Measurements from ENCODE around the gene CSK.

Gene CSK

GRCh38 chr15:74770211-74770903, 11.5 kb upstream of the CSK start:
- no peaks in the 10 kb centered on the region for H3K79me2 ChIP-seq (ENCODE audit: control insufficient read depth, insufficient read depth, low read length, poor library complexity)
- H3K18ac ChIP-seq (ENCODE audit: low read length) = no peak overlapping the region
- H2AFZ ChIP-seq (ENCODE audit: insufficient read depth, low read length, poor library complexity) = no peak overlapping the region
- no peak overlapping the region for H3K9ac ChIP-seq (ENCODE audit: low read length)
- H4K91ac ChIP-seq (ENCODE audit: low read depth, low read length) = no peak overlapping the region
- H2BK12ac ChIP-seq (ENCODE audit: low read length) = no peak overlapping the region
- H3K27me3 ChIP-seq (ENCODE audit: insufficient read depth, low read length) = no peaks in the 10 kb centered on the region
- H3K4me1 ChIP-seq (ENCODE audit: control insufficient read depth in 1 of 2, insufficient read depth in 2 of 2, low read length in 2 of 2) = no peaks in the 10 kb centered on the region
- H4K8ac ChIP-seq (ENCODE audit: low read depth, low read length) = no peak overlapping the region
- H3K79me1 ChIP-seq (ENCODE audit: low read length) = no peaks in the 10 kb centered on the region
- H3K14ac ChIP-seq (ENCODE audit: low read length) = no peak overlapping the region
- H3K9me3 ChIP-seq (ENCODE audit: insufficient read depth, low read depth, low read length) = no peaks in the 10 kb centered on the region
- no peak overlapping the region for H3K4ac ChIP-seq (ENCODE audit: low read depth, low read length)
- no peaks in the 10 kb centered on the region for H3K36me3 ChIP-seq (ENCODE audit: control insufficient read depth in 1 of 2, insufficient read depth in 2 of 2, low read length in 2 of 2)
- H3K27ac ChIP-seq (ENCODE audit: low read depth, low read length) = no peak overlapping the region
- H4K12ac ChIP-seq (ENCODE audit: low read depth, low read length) = no peak overlapping the region
- DNase-seq = no peak
- H3K4me2 ChIP-seq (ENCODE audit: low read length) = no peak overlapping the region
- no peak overlapping the region for H3K23ac ChIP-seq (ENCODE audit: low read length)
- WGBS (ENCODE audit: extremely low coverage, insufficient coverage, insufficient read length) = no CpG with 5 or more reads among the region's 4 CpGs
- no peak overlapping the region for H2BK120ac ChIP-seq (ENCODE audit: insufficient read depth, low read length, poor library complexity)
- no peak overlapping the region for H3K4me3 ChIP-seq (ENCODE audit: low read depth, low read length)
- H2BK5ac ChIP-seq (ENCODE audit: low read depth, low read length, poor library complexity) = no peak overlapping the region
- H2AK5ac ChIP-seq (ENCODE audit: low read length) = no peak overlapping the region

DNA sequence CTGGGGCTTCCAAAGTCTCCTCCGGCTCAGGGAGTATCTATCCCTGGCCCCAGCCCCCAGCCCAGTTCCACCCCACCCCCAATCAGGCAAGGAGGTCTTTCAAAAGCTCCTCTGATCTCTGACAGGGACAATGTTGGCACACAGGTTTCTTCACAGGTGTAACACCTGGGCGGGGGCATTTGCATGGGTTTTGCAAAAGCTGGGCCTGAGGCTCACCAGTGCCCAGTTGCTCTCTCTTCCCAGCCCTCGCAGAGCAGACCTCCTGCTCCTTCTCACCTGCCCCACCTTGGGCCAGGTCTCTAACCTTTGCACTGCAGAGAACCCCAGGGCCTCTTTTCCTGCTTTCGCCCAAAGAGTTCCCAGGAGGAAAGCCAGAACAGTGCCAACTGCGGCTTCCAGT, 8.6 kb upstream of the CSK start:
- H2BK12ac ChIP-seq (ENCODE audit: low read length) = no peak overlapping the region
- H4K12ac ChIP-seq (ENCODE audit: low read depth, low read length) = no peak overlapping the region
- no peak overlapping the region for H4K8ac ChIP-seq (ENCODE audit: low read depth, low read length)
- H4K91ac ChIP-seq (ENCODE audit: low read depth, low read length) = no peak overlapping the region
- no peak overlapping the region for H2BK120ac ChIP-seq (ENCODE audit: insufficient read depth, low read length, poor library complexity)
- no peak overlapping the region for H2AFZ ChIP-seq (ENCODE audit: insufficient read depth, low read length, poor library complexity)
- H3K27me3 ChIP-seq (ENCODE audit: insufficient read depth, low read length) = no peaks in the 10 kb centered on the region
- no peak overlapping the region for H3K4me2 ChIP-seq (ENCODE audit: low read length)
- no peak overlapping the region for H3K27ac ChIP-seq (ENCODE audit: low read depth, low read length)
- H3K36me3 ChIP-seq (ENCODE audit: control insufficient read depth in 1 of 2, insufficient read depth in 2 of 2, low read length in 2 of 2) = no peaks in the 10 kb centered on the region
- WGBS (ENCODE audit: extremely low coverage, insufficient coverage, insufficient read length) = no CpG with 5 or more reads among the region's 5 CpGs
- no peak overlapping the region for H2BK5ac ChIP-seq (ENCODE audit: low read depth, low read length, poor library complexity)
- no peaks in the 10 kb centered on the region for H3K79me1 ChIP-seq (ENCODE audit: low read length)
- no peaks in the 10 kb centered on the region for H3K9me3 ChIP-seq (ENCODE audit: insufficient read depth, low read depth, low read length)
- no peak overlapping the region for H3K14ac ChIP-seq (ENCODE audit: low read length)
- no peaks in the 10 kb centered on the region for H3K79me2 ChIP-seq (ENCODE audit: control insufficient read depth, insufficient read depth, low read length, poor library complexity)
- H3K4ac ChIP-seq (ENCODE audit: low read depth, low read length) = no peak overlapping the region
- no peak overlapping the region for H3K9ac ChIP-seq (ENCODE audit: low read length)
- H3K4me3 ChIP-seq (ENCODE audit: low read depth, low read length) = no peak overlapping the region
- peaks cover 8 to 10% of the 10 kb centered on the region in 2 experiments for H3K4me1 ChIP-seq (ENCODE audit: control insufficient read depth in 1 of 2, insufficient read depth in 2 of 2, low read length in 2 of 2)
- no peak overlapping the region for H3K23ac ChIP-seq (ENCODE audit: low read length)
- DNase-seq = no peak
- no peak overlapping the region for H3K18ac ChIP-seq (ENCODE audit: low read length)
- no peak overlapping the region for H2AK5ac ChIP-seq (ENCODE audit: low read length)

DNA sequence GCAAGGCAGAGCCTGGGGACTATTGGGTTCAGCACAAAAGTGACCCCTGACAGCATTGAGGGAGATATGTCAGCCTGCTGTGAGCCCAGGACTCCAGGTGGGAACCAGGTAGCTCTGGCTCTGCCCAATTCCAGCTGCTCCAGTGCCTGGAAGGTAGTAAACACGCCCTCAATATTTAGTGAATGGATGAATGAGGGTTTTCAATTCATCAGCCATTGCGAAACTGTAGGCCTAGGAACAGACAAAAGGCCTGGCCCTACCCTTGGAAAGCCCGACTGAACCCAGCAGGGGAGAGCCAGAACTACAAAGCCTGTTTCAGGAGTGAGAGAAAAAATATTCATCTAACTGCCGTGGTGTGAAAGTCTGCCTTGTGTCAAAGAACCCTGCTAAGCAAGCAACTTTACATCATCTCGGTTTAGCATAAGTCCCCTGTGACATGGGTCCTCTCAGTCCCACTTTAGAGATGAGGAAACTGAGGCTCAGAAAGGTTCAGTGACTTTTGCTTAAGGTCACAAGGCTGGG, 8.1 kb upstream of the CSK start:
- H3K4ac ChIP-seq (ENCODE audit: low read depth, low read length) = no peak overlapping the region
- no peak for DNase-seq
- H3K4me1 ChIP-seq (ENCODE audit: control insufficient read depth in 1 of 2, insufficient read depth in 2 of 2, low read length in 2 of 2) = peaks cover 8 to 10% of the 10 kb centered on the region in 2 experiments
- H3K18ac ChIP-seq (ENCODE audit: low read length) = no peak overlapping the region
- H2BK120ac ChIP-seq (ENCODE audit: insufficient read depth, low read length, poor library complexity) = no peak overlapping the region
- no peak overlapping the region for H4K12ac ChIP-seq (ENCODE audit: low read depth, low read length)
- no peak overlapping the region for H2AFZ ChIP-seq (ENCODE audit: insufficient read depth, low read length, poor library complexity)
- H3K9me3 ChIP-seq (ENCODE audit: insufficient read depth, low read depth, low read length) = no peaks in the 10 kb centered on the region
- no peak overlapping the region for H2BK12ac ChIP-seq (ENCODE audit: low read length)
- no peaks in the 10 kb centered on the region for H3K79me1 ChIP-seq (ENCODE audit: low read length)
- no peak overlapping the region for H3K4me3 ChIP-seq (ENCODE audit: low read depth, low read length)
- no peak overlapping the region for H2BK5ac ChIP-seq (ENCODE audit: low read depth, low read length, poor library complexity)
- no CpG with 5 or more reads among the region's 5 CpGs for WGBS (ENCODE audit: extremely low coverage, insufficient coverage, insufficient read length)
- H2AK5ac ChIP-seq (ENCODE audit: low read length) = no peak overlapping the region
- no peak overlapping the region for H4K91ac ChIP-seq (ENCODE audit: low read depth, low read length)
- no peak overlapping the region for H3K4me2 ChIP-seq (ENCODE audit: low read length)
- H3K27ac ChIP-seq (ENCODE audit: low read depth, low read length) = no peak overlapping the region
- no peak overlapping the region for H4K8ac ChIP-seq (ENCODE audit: low read depth, low read length)
- H3K36me3 ChIP-seq (ENCODE audit: control insufficient read depth in 1 of 2, insufficient read depth in 2 of 2, low read length in 2 of 2) = no peaks in the 10 kb centered on the region
- H3K79me2 ChIP-seq (ENCODE audit: control insufficient read depth, insufficient read depth, low read length, poor library complexity) = no peaks in the 10 kb centered on the region
- H3K14ac ChIP-seq (ENCODE audit: low read length) = no peak overlapping the region
- no peaks in the 10 kb centered on the region for H3K27me3 ChIP-seq (ENCODE audit: insufficient read depth, low read length)
- H3K9ac ChIP-seq (ENCODE audit: low read length) = no peak overlapping the region
- H3K23ac ChIP-seq (ENCODE audit: low read length) = no peak overlapping the region

DNA sequence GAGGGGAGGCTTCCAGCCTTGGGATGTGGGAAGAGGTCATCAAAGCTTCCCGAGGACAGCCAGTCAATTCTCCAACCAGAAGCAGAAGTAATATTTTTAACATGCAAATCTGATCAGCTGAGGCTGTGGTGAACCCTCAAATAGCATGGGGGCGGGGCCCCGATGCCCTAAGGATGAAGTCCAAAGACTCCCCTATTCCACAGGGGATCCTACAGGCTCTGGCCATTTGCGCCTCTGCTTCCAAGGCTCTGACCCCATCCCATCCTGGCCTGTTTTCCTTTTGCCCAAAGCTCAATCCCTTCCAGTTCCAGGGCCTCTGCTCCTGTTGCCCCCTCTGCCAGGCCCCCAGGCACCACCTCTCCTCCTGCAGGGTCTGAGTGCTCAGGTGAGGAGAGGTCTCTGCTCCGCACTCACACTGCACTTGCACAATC, 6.7 kb upstream of the CSK start:
- H3K4ac ChIP-seq (ENCODE audit: low read depth, low read length) = no peak overlapping the region

More for the DNA sequence above, 6.7 kb upstream of the CSK start:
- Histone ChIP-seq H3K14ac (ENCODE audit: low read length) (no peak overlapping the region), H3K79me1 (ENCODE audit: low read length) (no peaks in the 10 kb centered on the region), H4K91ac (ENCODE audit: low read depth, low read length) (no peak overlapping the region), H3K27ac (ENCODE audit: low read depth, low read length) (no peak overlapping the region), H2BK120ac (ENCODE audit: insufficient read depth, low read length, poor library complexity) (no peak overlapping the region), H3K4me3 (ENCODE audit: low read depth, low read length) (no peak overlapping the region), H3K18ac (ENCODE audit: low read length) (no peak overlapping the region), H2BK5ac (ENCODE audit: low read depth, low read length, poor library complexity) (no peak overlapping the region), H3K9me3 (ENCODE audit: insufficient read depth, low read depth, low read length) (no peaks in the 10 kb centered on the region), H2AK5ac (ENCODE audit: low read length) (no peak overlapping the region), H3K36me3 (ENCODE audit: control insufficient read depth in 1 of 2, insufficient read depth in 2 of 2, low read length in 2 of 2) (no peaks in the 10 kb centered on the region), H3K27me3 (ENCODE audit: insufficient read depth, low read length) (no peaks in the 10 kb centered on the region), H3K4me1 (ENCODE audit: control insufficient read depth in 1 of 2, insufficient read depth in 2 of 2, low read length in 2 of 2) (peaks cover 8 to 11% of the 10 kb centered on the region in 2 experiments), H3K23ac (ENCODE audit: low read length) (no peak overlapping the region), H4K12ac (ENCODE audit: low read depth, low read length) (no peak overlapping the region), H3K4me2 (ENCODE audit: low read length) (no peak overlapping the region), H3K9ac (ENCODE audit: low read length) (no peak overlapping the region), H2BK12ac (ENCODE audit: low read length) (no peak overlapping the region), H2AFZ (ENCODE audit: insufficient read depth, low read length, poor library complexity) (no peak overlapping the region), H3K79me2 (ENCODE audit: control insufficient read depth, insufficient read depth, low read length, poor library complexity) (no peaks in the 10 kb centered on the region), H4K8ac (ENCODE audit: low read depth, low read length) (no peak overlapping the region)
- WGBS (ENCODE audit: extremely low coverage, insufficient coverage, insufficient read length) = no CpG with 5 or more reads among the region's 5 CpGs
- no peak for DNase-seq

Measured in trophoblast cell (in vitro differentiated cells and primary cell).